GM12801 (cell line): ENCODE results near the gene ATXN2L.

Source experiments
- CTCF ChIP-seq: IDR thresholded peaks from one replicate; pipeline ENCODE4 v1.5.1; 2011; ENCODE audit warnings: control low read depth; ENCODE audit not compliant: insufficient read length; ENCODE audit errors: extremely low read depth

The ATXN2L gene

DNA sequence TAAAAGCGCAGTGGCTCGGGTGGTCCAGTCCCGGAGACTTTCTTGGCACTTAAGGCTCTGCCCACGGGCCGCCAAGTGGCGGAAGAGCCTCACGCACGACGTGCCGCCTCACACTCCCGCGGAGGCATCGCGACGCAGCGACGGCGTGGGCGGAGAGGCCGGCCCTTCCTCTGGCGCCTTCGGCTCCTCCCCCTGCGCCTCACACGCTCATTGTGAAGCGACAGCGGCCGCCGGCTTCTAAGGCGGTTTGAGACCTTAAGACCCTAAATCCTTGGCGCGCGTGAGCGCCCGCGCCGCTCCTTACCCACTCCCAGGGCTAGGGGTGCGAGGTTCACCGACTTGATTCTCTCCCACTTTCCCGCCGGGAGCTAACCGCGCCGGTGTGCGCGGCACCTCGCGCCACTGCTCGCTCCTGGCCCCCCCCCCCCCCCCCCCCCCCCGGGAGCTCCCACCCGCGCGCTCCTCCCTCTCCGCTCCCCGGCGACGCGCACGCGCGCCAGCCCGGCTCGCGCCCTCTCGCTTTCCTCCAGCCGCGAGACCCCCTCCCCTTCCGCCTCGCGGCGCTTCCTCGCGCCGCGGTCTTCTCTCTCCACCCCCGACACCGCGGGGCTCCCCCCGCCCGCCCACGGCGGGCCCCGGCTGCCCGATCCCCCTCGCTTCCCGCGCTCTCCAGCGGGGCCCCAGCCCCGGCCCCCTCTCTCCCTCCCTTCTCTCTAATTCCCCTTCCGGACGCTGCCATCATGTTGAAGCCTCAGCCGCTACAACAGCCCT, at the start of gene ATXN2L:
TSS of gene ATXN2L (plus strand) at position 480 of the 771 bp plus-strand sequence. CDS start at position 741, 261 bp downstream.
- no peak for TF ChIP-seq CTCF

DNA sequence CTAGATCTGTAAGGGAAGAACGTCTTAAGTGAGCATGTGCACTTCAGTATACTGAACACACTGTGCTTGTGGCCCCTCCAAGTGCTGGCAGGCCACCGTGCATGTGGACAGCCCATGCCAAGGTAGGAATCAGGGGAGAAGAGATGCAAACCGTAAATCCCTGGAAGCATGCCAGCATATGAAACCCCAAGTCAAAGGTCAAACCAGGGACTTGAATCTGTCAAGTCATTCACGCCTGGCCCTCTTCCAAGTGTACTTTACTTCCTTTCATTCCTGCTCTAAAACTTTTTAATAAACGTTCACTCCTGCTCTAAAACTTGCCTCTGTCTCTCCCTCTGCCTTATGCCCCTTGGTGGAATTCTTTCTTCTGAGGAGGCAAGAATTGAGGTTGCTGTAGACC, 2.8 kb upstream of the ATXN2L start:
- TF ChIP-seq CTCF = no peak

DNA sequence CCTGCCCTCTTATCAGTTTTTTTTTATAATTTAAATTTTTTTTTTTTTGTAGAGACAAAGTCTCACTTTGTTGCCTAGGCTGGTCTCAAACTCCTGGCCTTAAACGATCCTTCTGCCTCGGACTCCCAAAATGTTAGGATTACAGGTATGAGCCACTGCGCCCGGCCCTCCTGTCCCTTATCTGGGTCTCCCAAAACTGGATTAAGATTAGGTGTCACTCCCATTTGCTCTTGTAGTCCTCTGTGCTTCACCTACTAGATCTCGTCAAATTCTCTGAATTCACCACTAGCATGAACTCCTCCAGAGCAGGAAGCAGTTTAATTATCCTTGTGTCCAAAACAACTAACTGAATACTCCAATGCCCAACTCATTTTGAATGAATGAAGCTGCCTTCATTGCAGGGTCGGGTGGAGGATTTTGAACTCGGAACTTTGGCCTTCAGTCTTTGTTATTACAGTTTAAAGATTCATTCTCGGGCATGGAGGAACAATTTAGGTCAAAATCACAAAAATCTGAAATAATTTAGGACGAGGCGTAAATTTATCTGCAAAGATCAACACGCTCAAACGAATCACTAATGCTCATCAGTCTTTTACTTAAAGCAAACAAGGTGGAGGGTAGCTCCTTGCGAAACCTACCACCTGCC, 802 bp upstream of the ATXN2L start:
- TF ChIP-seq CTCF = no peak

DNA sequence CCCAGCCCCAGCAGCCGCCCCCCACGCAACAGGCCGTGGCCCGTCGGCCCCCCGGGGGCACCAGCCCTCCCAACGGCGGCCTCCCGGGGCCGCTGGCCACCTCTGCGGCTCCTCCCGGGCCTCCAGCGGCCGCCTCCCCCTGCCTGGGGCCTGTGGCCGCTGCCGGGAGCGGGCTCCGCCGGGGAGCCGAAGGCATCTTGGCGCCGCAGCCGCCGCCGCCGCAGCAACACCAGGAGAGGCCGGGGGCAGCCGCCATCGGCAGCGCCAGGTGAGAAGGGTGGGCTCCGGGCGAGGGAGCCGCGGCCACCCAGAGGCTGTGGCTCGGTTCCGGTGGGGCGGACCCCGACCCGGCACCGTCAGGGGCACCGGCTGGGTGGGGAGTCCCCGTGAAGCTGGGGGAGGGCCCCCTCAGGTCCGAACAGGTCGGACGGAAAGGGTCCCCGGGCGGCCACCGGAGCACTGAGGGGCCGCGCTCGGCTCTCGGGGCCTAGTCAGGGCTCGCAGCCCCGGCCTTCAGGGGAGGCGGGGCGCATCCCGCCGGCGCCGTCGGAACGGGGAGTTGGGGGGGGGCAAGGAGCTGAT, 583 bp downstream of the ATXN2L start:
- TF ChIP-seq CTCF = no peak

- no peak for TF ChIP-seq CTCF
Measured at GRCh38 chr16:28823873-28824716, 1.3 kb downstream of the ATXN2L start.

DNA sequence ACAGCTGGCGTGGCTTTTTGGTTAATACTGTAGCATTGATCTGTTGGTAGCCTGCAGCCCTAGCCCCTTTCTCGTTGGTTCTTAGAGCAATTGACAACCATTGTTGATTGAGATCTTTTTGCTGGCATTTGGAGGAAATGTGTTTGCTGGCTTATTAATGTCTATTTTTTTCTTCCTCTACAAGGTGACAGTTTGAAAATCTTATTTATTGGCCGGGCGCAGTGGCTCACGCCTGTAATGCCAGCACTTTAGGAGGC, 1.8 kb downstream of the ATXN2L start:
- no peak for TF ChIP-seq CTCF

DNA sequence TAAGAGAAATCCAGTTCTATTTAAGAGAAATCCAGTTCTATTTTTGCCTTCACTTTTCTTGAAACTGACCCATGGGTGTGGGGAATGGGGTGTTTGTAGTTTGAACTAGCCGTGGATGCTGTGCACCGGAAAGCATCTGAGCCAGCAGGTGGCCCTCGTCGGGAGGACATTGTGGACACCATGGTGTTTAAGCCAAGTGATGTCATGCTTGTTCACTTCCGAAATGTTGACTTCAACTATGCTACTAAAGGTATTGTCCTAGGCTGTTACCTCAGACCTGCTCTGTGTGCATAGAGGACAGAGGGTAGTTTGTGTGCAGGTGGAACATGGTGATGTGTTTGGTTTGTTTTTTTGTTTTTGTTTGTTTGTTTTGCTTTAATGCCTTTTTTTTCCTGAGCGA, 3.3 kb downstream of the ATXN2L start:
- no peak for TF ChIP-seq CTCF
